Nephron progenitor cell (in vitro differentiated cells): ENCODE data around the gene TRIM37.

Experiments used
- DNase-seq: peaks from one replicate; pipeline ENCODE4 v3.0.0; 2021
- H3K27ac Mint-ChIP-seq: 2 replicates; pipeline ENCODE4 v1.8.0; 2021; ENCODE audit warnings: mild to moderate bottlenecking, moderate library complexity, mixed read lengths
- H3K27me3 Mint-ChIP-seq: 2 replicates; pipeline ENCODE4 v1.8.0; 2021; ENCODE audit warnings: mild to moderate bottlenecking, low read depth, mixed read lengths; ENCODE audit not compliant: poor library complexity
- H3K36me3 Mint-ChIP-seq: 2 replicates; pipeline ENCODE4 v1.8.0; 2021; ENCODE audit warnings: low read depth, mixed read lengths
- H3K4me1 Mint-ChIP-seq: 2 replicates; pipeline ENCODE4 v1.8.0; 2021; ENCODE audit warnings: mixed read lengths
- H3K4me3 Mint-ChIP-seq: 2 replicates; pipeline ENCODE4 v1.8.0; 2021; ENCODE audit warnings: mild to moderate bottlenecking, moderate library complexity, mixed read lengths
- H3K9me3 Mint-ChIP-seq: 2 replicates; pipeline ENCODE4 v1.8.0; 2021; ENCODE audit warnings: mild to moderate bottlenecking, moderate library complexity, mixed read lengths
- CTCF ChIP-seq: fragments of 200-600 bp; sonication (generic); IDR thresholded peaks from 2 replicates; pipeline ENCODE4 v1.5.0; 2021; ENCODE audit warnings: antibody characterized with exemption

Gene TRIM37

GRCh38 chr17:59027750-59028149 lies 78.9 kb downstream of the TRIM37 start:
- Mint-ChIP-seq H3K27ac (peak overlapping the region; percentile 41), H3K9me3 (no peaks in the 10 kb centered on the region), H3K36me3 (peaks cover 21% of the 10 kb centered on the region), H3K27me3 (peaks cover 3% of the 10 kb centered on the region), H3K4me3 (no peak overlapping the region), H3K4me1 (no peaks in the 10 kb centered on the region)
- DNase-seq, result no peak
- no peak for TF ChIP-seq CTCF

DNA sequence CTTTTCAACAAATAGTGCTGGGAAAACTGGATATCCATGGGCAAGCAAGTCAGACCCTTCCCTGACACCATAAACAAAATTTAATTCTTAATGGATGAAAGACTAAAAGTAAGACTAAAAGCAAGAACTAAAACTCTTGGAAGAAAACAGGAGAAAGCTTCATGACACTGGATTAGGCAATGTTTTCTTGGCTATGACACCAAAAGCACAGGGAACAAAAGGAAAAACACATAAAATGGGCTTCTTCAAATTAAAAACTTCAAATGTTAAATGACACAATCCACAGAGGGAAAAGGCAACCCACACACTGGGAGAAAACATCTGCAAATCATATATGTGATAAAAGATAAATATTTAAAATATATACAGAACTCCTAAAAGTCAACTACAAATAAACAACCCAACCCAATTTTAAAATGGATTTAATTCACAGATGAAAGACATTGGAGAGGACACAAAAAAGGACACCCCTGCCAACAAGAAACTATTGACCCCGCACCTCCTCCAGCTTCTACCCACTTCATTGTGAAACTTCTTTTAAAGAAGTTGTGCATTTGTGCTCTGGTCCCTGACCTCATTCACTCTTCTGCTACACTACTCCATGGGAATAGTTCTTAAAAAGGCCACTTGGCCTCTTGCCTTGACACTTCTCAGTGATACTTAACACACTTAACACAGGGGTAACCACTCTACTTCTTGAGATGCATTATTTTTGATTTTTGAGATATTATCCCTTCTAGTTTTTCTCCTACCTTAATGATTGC lies 80.3 kb downstream of the TRIM37 start:
- TF ChIP-seq CTCF, result no peak
- Mint-ChIP-seq H3K36me3 (peaks cover 20% of the 10 kb centered on the region), H3K4me1 (no peaks in the 10 kb centered on the region), H3K9me3 (peaks cover 2% of the 10 kb centered on the region), H3K27ac (no peak overlapping the region), H3K27me3 (peaks cover 3% of the 10 kb centered on the region), H3K4me3 (no peak overlapping the region)
- DNase-seq, result no peak

- H3K27ac Mint-ChIP-seq, result no peak overlapping the region
- TF ChIP-seq CTCF, result no peak
- H3K4me3 Mint-ChIP-seq, result no peak overlapping the region
- no peaks in the 10 kb centered on the region for H3K4me1 Mint-ChIP-seq
- peaks cover 1% of the 10 kb centered on the region for H3K27me3 Mint-ChIP-seq
- peaks cover 35% of the 10 kb centered on the region for H3K36me3 Mint-ChIP-seq
- peaks cover 7% of the 10 kb centered on the region for H3K9me3 Mint-ChIP-seq
- DNase-seq, result no peak
Observed at GRCh38 chr17:59024916-59025315, 81.8 kb downstream of the TRIM37 start.

GRCh38 chr17:59018019-59018418 lies 88.7 kb downstream of the TRIM37 start:
- H3K27ac Mint-ChIP-seq, result no peak overlapping the region
- no peaks in the 10 kb centered on the region for H3K27me3 Mint-ChIP-seq
- no peak overlapping the region for H3K4me3 Mint-ChIP-seq
- DNase-seq, result no peak
- TF ChIP-seq CTCF, result no peak
- peaks cover 7% of the 10 kb centered on the region for H3K9me3 Mint-ChIP-seq
- peaks cover 6% of the 10 kb centered on the region for H3K4me1 Mint-ChIP-seq
- H3K36me3 Mint-ChIP-seq, result peaks cover 56% of the 10 kb centered on the region

DNA sequence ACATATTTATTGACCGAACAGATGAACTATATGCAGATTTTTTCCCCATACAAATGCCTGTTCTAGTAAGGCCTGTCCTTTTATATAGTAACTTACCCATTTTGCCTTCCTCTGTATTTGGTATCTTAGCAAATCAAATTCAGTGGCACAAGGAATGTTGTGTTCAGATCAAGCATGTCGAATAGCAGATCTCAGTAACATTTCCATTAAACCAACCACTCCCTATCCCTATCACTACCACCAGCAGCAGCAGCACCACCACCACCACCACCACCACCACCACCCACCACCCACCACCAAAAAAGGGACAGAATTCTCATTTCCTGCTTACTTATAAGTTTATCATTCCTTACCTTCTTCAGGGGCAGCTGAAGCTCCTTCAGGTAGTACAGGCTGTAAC lies 94.7 kb downstream of the TRIM37 start:
- H3K9me3 Mint-ChIP-seq, result no peaks in the 10 kb centered on the region
- H3K27me3 Mint-ChIP-seq, result no peaks in the 10 kb centered on the region
- no peak overlapping the region for H3K27ac Mint-ChIP-seq
- DNase-seq, result no peak
- TF ChIP-seq CTCF, result no peak
- no peak overlapping the region for H3K4me3 Mint-ChIP-seq
- H3K4me1 Mint-ChIP-seq, result peaks cover 6% of the 10 kb centered on the region
- H3K36me3 Mint-ChIP-seq, result peaks cover 36% of the 10 kb centered on the region

DNA sequence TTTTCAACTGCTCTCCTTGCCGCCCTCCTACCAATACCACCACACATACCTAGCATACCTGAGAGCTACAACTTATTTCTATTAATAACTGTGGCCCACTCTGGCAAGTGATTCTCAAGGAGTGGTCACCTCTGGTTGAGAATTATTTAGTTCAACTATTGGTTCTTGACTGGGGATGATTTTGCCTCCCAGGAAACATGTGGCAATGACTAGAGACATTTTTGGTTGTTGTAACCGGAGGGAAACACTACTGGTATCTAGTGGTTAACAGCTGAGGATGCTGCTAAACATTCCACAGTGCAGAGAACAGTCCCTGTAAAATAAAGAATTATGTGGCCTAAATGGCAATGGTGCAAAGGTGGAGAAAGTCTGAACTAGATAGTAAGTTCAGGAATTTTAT lies 96.7 kb downstream of the TRIM37 start:
- Mint-ChIP-seq H3K4me1 (peaks cover 6% of the 10 kb centered on the region), H3K36me3 (peaks cover 23% of the 10 kb centered on the region), H3K27me3 (no peaks in the 10 kb centered on the region), H3K9me3 (no peaks in the 10 kb centered on the region), H3K4me3 (no peak overlapping the region), H3K27ac (no peak overlapping the region)
- no peak for DNase-seq
- no peak for TF ChIP-seq CTCF
